ENCODE results near the gene FOXN3. TPM values are rescaled to one million over a fixed set of nuclear protein-coding genes. Genes with fewer than 3 reads are reported as not detected.

Gene FOXN3
- total RNA-seq, 1 donor from 2014 or later: 27.8 TPM

- no peak for TF ChIP-seq CTCF (conservative IDR thresholded peaks at IDR 0.05; ENCODE audit: low read depth, low read length)
- no peak overlapping the region for H3K4me3 ChIP-seq (ENCODE audit: low read depth, low read length)
- DNase-seq (ENCODE audit: low read depth): no peak
Measured at GRCh38 chr14:89444516-89445125, 27.6 kb upstream of the FOXN3 start.

- no peak for TF ChIP-seq CTCF (conservative IDR thresholded peaks at IDR 0.05; ENCODE audit: low read depth, low read length)
- DNase-seq (ENCODE audit: low read depth): no peak
- H3K4me3 ChIP-seq (ENCODE audit: low read depth, low read length): no peak overlapping the region
Measured at GRCh38 chr14:89444044-89444443, 27.0 kb upstream of the FOXN3 start.

- DNase-seq (ENCODE audit: low read depth): no peak
- no peak for TF ChIP-seq CTCF (conservative IDR thresholded peaks at IDR 0.05; ENCODE audit: low read depth, low read length)
- no peak overlapping the region for H3K4me3 ChIP-seq (ENCODE audit: low read depth, low read length)
Measured at GRCh38 chr14:89443042-89443629, 26.1 kb upstream of the FOXN3 start.

GRCh38 chr14:89442280-89442679, 25.2 kb upstream of the FOXN3 start:
- no peak for TF ChIP-seq CTCF (conservative IDR thresholded peaks at IDR 0.05; ENCODE audit: low read depth, low read length)
- H3K4me3 ChIP-seq (ENCODE audit: low read depth, low read length): no peak overlapping the region

GRCh38 chr14:89440986-89441909, 24.2 kb upstream of the FOXN3 start:
- H3K4me3 ChIP-seq (ENCODE audit: low read depth, low read length): no peak overlapping the region
- no peak for TF ChIP-seq CTCF (conservative IDR thresholded peaks at IDR 0.05; ENCODE audit: low read depth, low read length)
- no peak for DNase-seq (ENCODE audit: low read depth)

More at GRCh38 chr14:89442280-89442679, 25.2 kb upstream of the FOXN3 start:
- no peak for DNase-seq (ENCODE audit: low read depth)

- no peak for TF ChIP-seq CTCF (conservative IDR thresholded peaks at IDR 0.05; ENCODE audit: low read depth, low read length)
- no peak overlapping the region for H3K4me3 ChIP-seq (ENCODE audit: low read depth, low read length)
- no peak for DNase-seq (ENCODE audit: low read depth)
Measured at GRCh38 chr14:89435892-89436656, 19.0 kb upstream of the FOXN3 start.
